SU-DHL-6 (cell line): ENCODE data around the gene TSHZ3.

ENCODE experiments used
- H2AFZ ChIP-seq: fragments of 200-600 bp; sonication (generic); 2 replicates; pipeline ENCODE4 v1.6.1; 2014; ENCODE audit warnings: low read depth, mild to moderate bottlenecking, moderate library complexity, mixed read lengths, antibody characterized with exemption, low read length; ENCODE audit not compliant: severe bottlenecking
- H3F3A ChIP-seq: fragments of 200-600 bp; shearing (Covaris generic); 2 replicates; pipeline ENCODE4 v1.6.0; 2016; ENCODE audit warnings: antibody characterized with exemption, mild to moderate bottlenecking; ENCODE audit not compliant: insufficient read depth
- H3K27ac ChIP-seq: fragments of 200-600 bp; sonication (generic); 2 replicates; pipeline ENCODE4 v1.5.1; 2016; ENCODE audit warnings: low read depth, mild to moderate bottlenecking, low read length, moderate library complexity, mixed read lengths
- H3K27me3 ChIP-seq: fragments of 200-600 bp; sonication (generic), shearing (Covaris generic); 2 replicates; pipeline ENCODE4 v1.6.0; 2014; ENCODE audit warnings: mild to moderate bottlenecking, low read length
- H3K36me3 ChIP-seq: fragments of 200-600 bp; sonication (generic); 2 replicates; pipeline ENCODE4 v1.6.1; 2014; ENCODE audit warnings: mild to moderate bottlenecking, low read length, mixed read lengths
- H3K4me2 ChIP-seq: fragments of 300-600, 200-600 bp; shearing (Covaris generic), sonication (generic); 2 replicates; pipeline ENCODE4 v1.6.0; 2014; ENCODE audit warnings: low read length, low read depth, mild to moderate bottlenecking; ENCODE audit not compliant: poor library complexity, severe bottlenecking
- H3K4me3 ChIP-seq: fragments of 200-600 bp; sonication (generic); 2 replicates; pipeline ENCODE4 v1.5.1; 2014; ENCODE audit warnings: antibody characterized with exemption, low read length, mild to moderate bottlenecking, mixed read lengths; ENCODE audit not compliant: insufficient read depth, poor library complexity, severe bottlenecking
- H3K79me2 ChIP-seq: fragments of 200-600 bp; sonication (generic); 2 replicates; pipeline ENCODE4 v1.6.1; 2014; ENCODE audit warnings: mild to moderate bottlenecking, low read length, moderate library complexity; ENCODE audit not compliant: insufficient read depth
- H3K9ac ChIP-seq: fragments of 200-600 bp; sonication (generic); 2 replicates; pipeline ENCODE4 v1.7.0; 2014; ENCODE audit warnings: mild to moderate bottlenecking, low read length
- H3K9me2 ChIP-seq: fragments of 200-600 bp; sonication (generic); replicated peaks from 2 replicates; pipeline ENCODE4 v1.6.1; 2014; ENCODE audit warnings: low read length; ENCODE audit not compliant: insufficient read depth
- H3K9me3 ChIP-seq: fragments of 200-600 bp; sonication (generic); 2 replicates; pipeline ENCODE4 v1.6.1; 2014; ENCODE audit warnings: low read length, mixed read lengths; ENCODE audit not compliant: insufficient read depth
- H4K20me1 ChIP-seq: fragments of 200-600 bp; sonication (generic); 2 replicates; pipeline ENCODE4 v1.6.1; 2014; ENCODE audit warnings: low read depth, mild to moderate bottlenecking, antibody characterized with exemption, low read length, moderate library complexity, mixed read lengths
- CTCF ChIP-seq: fragments of 200-600 bp; sonication (generic); IDR thresholded peaks from one replicate; pipeline ENCODE4 v1.5.1; 2017; ENCODE audit warnings: antibody characterized with exemption, mild to moderate bottlenecking, low read length, moderate library complexity; ENCODE audit not compliant: insufficient read depth, poor library complexity, severe bottlenecking
- EZH2phosphoT487 ChIP-seq: fragments of 200-600 bp; sonication (generic), shearing (Covaris generic); conservative IDR thresholded peaks from 2 replicates; pipeline ENCODE4 v1.6.1; 2018; ENCODE audit warnings: mild to moderate bottlenecking, antibody characterized with exemption, low read length, moderate library complexity, mixed read lengths

TSHZ3 gene

GRCh38 chr19:31255831-31256592, 93.2 kb downstream of the TSHZ3 start:
- Histone ChIP-seq H3K27ac (no peak overlapping the region), H3K4me2 (no peak overlapping the region), H3K4me3 (no peak overlapping the region), H3K9me3 (no peaks in the 10 kb centered on the region), H2AFZ (no peak overlapping the region), H4K20me1 (no peaks in the 10 kb centered on the region), H3K9ac (no peak overlapping the region), H3K79me2 (no peaks in the 10 kb centered on the region), H3K9me2 (no peaks in the 10 kb centered on the region), H3F3A (no peaks in the 10 kb centered on the region), H3K27me3 (no peaks in the 10 kb centered on the region), H3K36me3 (no peaks in the 10 kb centered on the region)
- TF ChIP-seq EZH2phosphoT487 (no peak), CTCF (no peak)

DNA sequence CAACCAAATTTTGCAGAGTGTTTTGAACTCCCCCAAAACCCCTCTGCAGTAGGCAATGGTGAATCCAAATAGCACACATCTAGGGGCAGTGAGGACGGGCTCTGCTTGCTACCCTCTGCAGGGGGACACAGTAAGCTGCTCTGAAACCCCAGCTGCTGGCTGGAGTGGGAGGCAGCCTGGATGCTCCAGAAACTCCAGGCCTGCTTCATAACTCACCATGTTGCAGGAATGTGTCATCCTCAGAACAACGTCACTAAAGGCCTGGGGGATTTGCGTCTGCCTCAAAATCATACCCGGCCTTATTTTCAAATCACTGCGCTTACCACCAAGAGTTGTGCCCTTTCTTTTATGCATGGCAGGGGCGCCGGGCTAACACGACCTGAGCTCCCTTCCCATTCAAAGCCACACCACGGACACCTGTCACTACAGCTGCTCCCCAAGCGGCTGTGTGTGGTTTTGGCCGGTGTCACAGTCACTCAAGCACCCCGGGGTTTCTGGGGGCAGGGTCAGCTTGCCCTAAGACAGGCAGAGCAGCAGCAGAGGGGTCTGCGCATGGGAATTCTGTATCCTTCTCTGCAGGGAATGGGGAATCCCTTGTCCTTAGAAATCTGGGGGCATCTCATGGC, 93.9 kb downstream of the TSHZ3 start:
- Histone ChIP-seq H3K4me2 (no peak overlapping the region), H3K27me3 (no peaks in the 10 kb centered on the region), H2AFZ (no peak overlapping the region), H3K9me2 (no peaks in the 10 kb centered on the region), H3K9me3 (no peaks in the 10 kb centered on the region), H3F3A (no peaks in the 10 kb centered on the region), H3K27ac (no peak overlapping the region), H3K4me3 (no peak overlapping the region), H3K36me3 (no peaks in the 10 kb centered on the region), H3K9ac (no peak overlapping the region), H4K20me1 (no peaks in the 10 kb centered on the region), H3K79me2 (no peaks in the 10 kb centered on the region)
- TF ChIP-seq EZH2phosphoT487 (no peak), CTCF (no peak)

DNA sequence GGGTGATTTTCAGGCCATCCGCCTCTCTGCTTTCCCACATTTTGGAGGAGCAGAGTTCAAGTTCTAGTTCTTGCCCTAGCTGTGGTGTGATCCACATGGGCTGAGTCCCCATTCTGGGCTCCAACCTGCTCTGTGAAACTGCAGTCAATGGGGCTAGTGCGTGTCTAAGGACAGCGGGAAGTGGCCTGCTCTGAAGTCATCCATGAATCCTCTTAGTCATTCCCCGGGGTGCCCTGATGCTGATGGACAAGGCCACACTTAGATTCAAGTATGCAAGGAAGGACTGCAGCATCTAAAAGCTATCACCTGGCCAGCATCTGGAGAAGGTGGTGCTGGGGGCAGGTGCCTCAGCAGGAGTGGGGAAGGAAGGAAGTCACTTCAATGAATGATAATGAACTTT, 94.6 kb downstream of the TSHZ3 start:
- Histone ChIP-seq H4K20me1 (no peaks in the 10 kb centered on the region), H3K4me2 (no peak overlapping the region), H3K9me2 (no peaks in the 10 kb centered on the region), H3K79me2 (no peaks in the 10 kb centered on the region), H3K27ac (no peak overlapping the region), H3K27me3 (no peaks in the 10 kb centered on the region), H3F3A (no peaks in the 10 kb centered on the region), H3K4me3 (no peak overlapping the region), H2AFZ (no peak overlapping the region), H3K9ac (no peak overlapping the region), H3K36me3 (no peaks in the 10 kb centered on the region), H3K9me3 (no peaks in the 10 kb centered on the region)
- no peak for TF ChIP-seq CTCF
- TF ChIP-seq EZH2phosphoT487 = no peak
